Hepatocyte (in vitro differentiated cells): ENCODE measurements around the gene ZMAT5. TPM values are rescaled to one million over a fixed set of nuclear protein-coding genes. Genes with fewer than 3 reads are reported as not detected.

Source experiments
- DNase-seq: peaks from one replicate; pipeline ENCODE4 v3.0.0-alpha.2; 2016; ENCODE audit warnings: low spot score
- H2AFZ ChIP-seq: fragments of 200-600 bp; sonication (generic); 2 replicates; pipeline ENCODE4 v1.6.0; 2016; ENCODE audit warnings: antibody characterized with exemption, mild to moderate bottlenecking
- H3K27ac ChIP-seq: fragments of 200-600 bp; sonication (generic); 2 replicates; pipeline ENCODE4 v1.5.1; 2016; ENCODE audit warnings: mild to moderate bottlenecking
- H3K27me3 ChIP-seq: fragments of 200-600 bp; sonication (generic); 2 replicates; pipeline ENCODE4 v1.6.1; 2016
- H3K36me3 ChIP-seq: fragments of 200-600 bp; sonication (generic); replicated peaks from 2 replicates; pipeline ENCODE4 v1.5.1; 2016; ENCODE audit warnings: low read depth; ENCODE audit not compliant: insufficient read depth
- H3K4me1 ChIP-seq: fragments of 200-600 bp; sonication (generic); 2 replicates; pipeline ENCODE4 v1.5.1; 2016; ENCODE audit warnings: mild to moderate bottlenecking, moderate library complexity; ENCODE audit not compliant: insufficient read depth
- H3K4me2 ChIP-seq: fragments of 200-600 bp; sonication (generic); 2 replicates; pipeline ENCODE4 v1.6.0; 2016
- H3K4me3 ChIP-seq: fragments of 200-600 bp; sonication (generic); 2 replicates; pipeline ENCODE4 v1.5.1; 2016; ENCODE audit warnings: mild to moderate bottlenecking
- H3K79me2 ChIP-seq: fragments of 200-600 bp; sonication (generic); 2 replicates; pipeline ENCODE4 v1.6.0; 2017; ENCODE audit warnings: mild to moderate bottlenecking
- H3K9me2 ChIP-seq: fragments of 200-600 bp; sonication (generic); replicated peaks from 2 replicates; pipeline ENCODE4 v1.6.0; 2017; ENCODE audit warnings: mild to moderate bottlenecking; ENCODE audit not compliant: insufficient read depth
- H3K9me3 ChIP-seq: fragments of 200-600 bp; sonication (generic); 2 replicates; pipeline ENCODE4 v1.5.1; 2016; ENCODE audit warnings: low read depth, mild to moderate bottlenecking
- H4K20me1 ChIP-seq: fragments of 200-600 bp; sonication (generic); 2 replicates; pipeline ENCODE4 v1.6.0; 2016; ENCODE audit warnings: mild to moderate bottlenecking; ENCODE audit not compliant: insufficient read depth, poor library complexity, severe bottlenecking
- EZH2 ChIP-seq: fragments of 200-600 bp; sonication (generic); IDR thresholded peaks from 2 replicates; pipeline ENCODE4 v1.6.1; 2016; ENCODE audit warnings: antibody characterized with exemption, mild to moderate bottlenecking, borderline replicate concordance
- EZH2phosphoT487 ChIP-seq: fragments of 200-600 bp; sonication (generic); IDR thresholded peaks from one replicate; pipeline ENCODE4 v1.6.1; 2018; ENCODE audit warnings: antibody characterized with exemption, mild to moderate bottlenecking, low read depth, moderate library complexity; ENCODE audit not compliant: unreplicated experiment, severe bottlenecking
- WGBS: methylation state at CpG from one replicate; pipeline ENCODE4 v1.1.6; 2016; ENCODE audit warnings: low lambda C conversion rate; ENCODE audit errors: missing lambda C conversion rate; 5-methylcytosine and 5-hydroxymethylcytosine counted together
- polyA plus RNA-seq: library from polyadenylated mRNA; unstranded; fragments of >200 nt; fragmentation: Nextera tagmentation; extraction: Ambion mirVana; gene quantifications from 2 replicates; pipeline ENCODE4 v1.2.1, GENCODE V29; 2016
- total RNA-seq: library from RNA; depleted of rRNA; stranded (reverse); fragments of >200 nt; gene quantifications from 2 replicates; pipeline ENCODE4 v1.2.3, GENCODE V29; 2014
- TF ChIP-seq, protein P1 (sequence below): fragments of 200-600 bp; sonication (generic); IDR thresholded peaks from 2 replicates; pipeline ENCODE4 v1.5.1; 2016; ENCODE audit warnings: antibody characterized with exemption, mild to moderate bottlenecking; ENCODE audit not compliant: poor library complexity

The ZMAT5 gene
- total and polyA plus RNA-seq, 2 experiments from 2014 or later, result 18.2 to 38.5 TPM

- Histone ChIP-seq H3K27ac (no peak overlapping the region), H2AFZ (no peak overlapping the region), H3K79me2 (no peaks in the 10 kb centered on the region), H3K4me1 (no peaks in the 10 kb centered on the region), H3K9me2 (no peaks in the 10 kb centered on the region), H3K4me2 (no peak overlapping the region), H3K9me3 (no peaks in the 10 kb centered on the region), H3K27me3 (no peaks in the 10 kb centered on the region), H3K4me3 (no peak overlapping the region), H4K20me1 (no peaks in the 10 kb centered on the region), H3K36me3 (no peaks in the 10 kb centered on the region)
- TF ChIP-seq, protein P1, sequence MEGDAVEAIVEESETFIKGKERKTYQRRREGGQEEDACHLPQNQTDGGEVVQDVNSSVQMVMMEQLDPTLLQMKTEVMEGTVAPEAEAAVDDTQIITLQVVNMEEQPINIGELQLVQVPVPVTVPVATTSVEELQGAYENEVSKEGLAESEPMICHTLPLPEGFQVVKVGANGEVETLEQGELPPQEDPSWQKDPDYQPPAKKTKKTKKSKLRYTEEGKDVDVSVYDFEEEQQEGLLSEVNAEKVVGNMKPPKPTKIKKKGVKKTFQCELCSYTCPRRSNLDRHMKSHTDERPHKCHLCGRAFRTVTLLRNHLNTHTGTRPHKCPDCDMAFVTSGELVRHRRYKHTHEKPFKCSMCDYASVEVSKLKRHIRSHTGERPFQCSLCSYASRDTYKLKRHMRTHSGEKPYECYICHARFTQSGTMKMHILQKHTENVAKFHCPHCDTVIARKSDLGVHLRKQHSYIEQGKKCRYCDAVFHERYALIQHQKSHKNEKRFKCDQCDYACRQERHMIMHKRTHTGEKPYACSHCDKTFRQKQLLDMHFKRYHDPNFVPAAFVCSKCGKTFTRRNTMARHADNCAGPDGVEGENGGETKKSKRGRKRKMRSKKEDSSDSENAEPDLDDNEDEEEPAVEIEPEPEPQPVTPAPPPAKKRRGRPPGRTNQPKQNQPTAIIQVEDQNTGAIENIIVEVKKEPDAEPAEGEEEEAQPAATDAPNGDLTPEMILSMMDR, result no peak
- TF ChIP-seq EZH2phosphoT487, result no peak
- no peak for TF ChIP-seq EZH2
- DNase-seq, result no peak
- 87% methylated on average over 7 of the region's 7 CpGs for WGBS
Observed at GRCh38 chr22:29747832-29748231, 19.0 kb downstream of the ZMAT5 start.

- no peak overlapping the region for H3K4me3 ChIP-seq
- no peaks in the 10 kb centered on the region for H3K4me1 ChIP-seq
- 83% methylated on average over 8 of the region's 8 CpGs for WGBS
- H3K9me3 ChIP-seq, result no peaks in the 10 kb centered on the region
- H3K4me2 ChIP-seq, result no peak overlapping the region
- no peaks in the 10 kb centered on the region for H3K9me2 ChIP-seq
- H3K36me3 ChIP-seq, result no peaks in the 10 kb centered on the region
- peak; percentile 40 for DNase-seq
- no peaks in the 10 kb centered on the region for H3K79me2 ChIP-seq
- no peak overlapping the region for H2AFZ ChIP-seq
- H4K20me1 ChIP-seq, result no peaks in the 10 kb centered on the region
- no peaks in the 10 kb centered on the region for H3K27me3 ChIP-seq
- no peak overlapping the region for H3K27ac ChIP-seq
- TF ChIP-seq EZH2phosphoT487 (no peak), EZH2 (no peak)
- TF ChIP-seq, protein P1, result no peak
Observed at GRCh38 chr22:29744902-29745301, 21.9 kb downstream of the ZMAT5 start.

DNA sequence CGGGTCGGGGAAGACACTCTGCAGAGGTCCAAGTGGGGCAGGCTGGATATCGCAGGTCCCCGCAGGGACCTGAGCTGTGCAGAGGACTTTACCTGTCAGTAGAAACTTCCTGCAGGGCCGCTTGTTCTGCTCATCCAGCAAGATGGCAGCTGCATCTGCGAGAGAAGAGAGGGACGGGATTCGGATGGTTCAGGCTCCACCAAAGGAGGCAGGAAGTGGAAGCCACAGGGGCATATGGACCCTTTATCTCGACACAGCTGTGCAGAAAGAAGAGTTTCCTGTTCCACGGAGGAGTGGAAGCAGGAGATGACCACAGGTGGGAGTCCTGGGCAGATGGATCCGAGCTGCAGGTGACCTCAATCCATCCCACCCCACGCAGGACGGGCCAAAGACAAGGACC, 24.5 kb downstream of the ZMAT5 start:
- Histone ChIP-seq H3K36me3 (no peaks in the 10 kb centered on the region), H3K9me2 (no peaks in the 10 kb centered on the region), H3K27ac (no peak overlapping the region), H3K79me2 (no peaks in the 10 kb centered on the region), H4K20me1 (no peaks in the 10 kb centered on the region), H3K4me1 (no peaks in the 10 kb centered on the region), H3K4me3 (no peak overlapping the region), H2AFZ (no peak overlapping the region), H3K9me3 (no peaks in the 10 kb centered on the region), H3K4me2 (no peak overlapping the region), H3K27me3 (no peaks in the 10 kb centered on the region)
- WGBS, result 91% methylated on average over 13 of the region's 13 CpGs
- no peak for DNase-seq
- TF ChIP-seq EZH2 (no peak), EZH2phosphoT487 (no peak)
- TF ChIP-seq, protein P1, result no peak

GRCh38 chr22:29741926-29742325, 24.9 kb downstream of the ZMAT5 start:
- no peaks in the 10 kb centered on the region for H3K4me1 ChIP-seq
- H2AFZ ChIP-seq, result no peak overlapping the region
- H3K4me2 ChIP-seq, result no peak overlapping the region
- H3K9me3 ChIP-seq, result no peaks in the 10 kb centered on the region
- no peak overlapping the region for H3K27ac ChIP-seq
- DNase-seq, result no peak
- no peaks in the 10 kb centered on the region for H4K20me1 ChIP-seq
- no peak overlapping the region for H3K4me3 ChIP-seq
- WGBS, result 93% methylated on average over 2 of the region's 2 CpGs
- H3K79me2 ChIP-seq, result no peaks in the 10 kb centered on the region
- no peaks in the 10 kb centered on the region for H3K36me3 ChIP-seq
- TF ChIP-seq EZH2 (no peak), EZH2phosphoT487 (no peak)
- TF ChIP-seq, protein P1, result no peak
- no peaks in the 10 kb centered on the region for H3K9me2 ChIP-seq
- H3K27me3 ChIP-seq, result no peaks in the 10 kb centered on the region
